HG02759 (cell line): ENCODE results near the gene RTN4R.
"Not testable (repeated sequence)": the region's sequence is repeated elsewhere in the genome, so short reads cannot be mapped to it uniquely, and the experiment has no call there.

Experiments
- ATAC-seq: cut with Tn5 transposase; IDR thresholded peaks from one replicate; pipeline ENCODE4 v1.9.1; 2021; ENCODE audit warnings: mild to moderate bottlenecking, moderate library complexity; ENCODE audit not compliant: unreplicated experiment

RTN4R gene

GRCh38 chr22:20272700-20273099 lies 4.6 kb upstream of the RTN4R start:
- no peak for ATAC-seq

- no peak for ATAC-seq
Measured at GRCh38 chr22:20272174-20272573, 4.1 kb upstream of the RTN4R start.

- ATAC-seq, result no peak
Measured at GRCh38 chr22:20271114-20271994, 3.2 kb upstream of the RTN4R start.

- ATAC-seq, result not testable (repeated sequence)
Measured at GRCh38 chr22:20270190-20271113, 2.3 kb upstream of the RTN4R start.

- not testable (repeated sequence) for ATAC-seq
Measured at GRCh38 chr22:20269673-20270072, 1.6 kb upstream of the RTN4R start.

- ATAC-seq, result not testable (repeated sequence)
Measured at GRCh38 chr22:20269201-20269600, 1.1 kb upstream of the RTN4R start.

GRCh38 chr22:20267441-20268278 lies 458 bp downstream of the RTN4R start:
- peak; percentile 36 for ATAC-seq

GRCh38 chr22:20266667-20267440 lies 1.3 kb downstream of the RTN4R start:
- not testable (repeated sequence) for ATAC-seq

- ATAC-seq, result not testable (repeated sequence)
Measured at GRCh38 chr22:20265772-20266666, 2.1 kb downstream of the RTN4R start.

- no peak for ATAC-seq
Measured at GRCh38 chr22:20264614-20265452, 3.3 kb downstream of the RTN4R start.

GRCh38 chr22:20263404-20264281 lies 4.5 kb downstream of the RTN4R start:
- ATAC-seq, result not testable (repeated sequence)

GRCh38 chr22:20262582-20263147 lies 5.5 kb downstream of the RTN4R start:
- ATAC-seq, result no peak

- no peak for ATAC-seq
Measured at GRCh38 chr22:20261848-20262581, 6.1 kb downstream of the RTN4R start.

GRCh38 chr22:20260071-20260765 lies 7.9 kb downstream of the RTN4R start:
- ATAC-seq, result no peak

- no peak for ATAC-seq
Measured at GRCh38 chr22:20259327-20259688, 8.8 kb downstream of the RTN4R start.
